ENCODE data around the gene KSR2. TPM values are rescaled to one million over a fixed set of nuclear protein-coding genes. Genes with fewer than 3 reads are reported as not detected.

Gene KSR2
- total RNA-seq, 1 experiment from 2014 or later: 0.02 TPM

DNA sequence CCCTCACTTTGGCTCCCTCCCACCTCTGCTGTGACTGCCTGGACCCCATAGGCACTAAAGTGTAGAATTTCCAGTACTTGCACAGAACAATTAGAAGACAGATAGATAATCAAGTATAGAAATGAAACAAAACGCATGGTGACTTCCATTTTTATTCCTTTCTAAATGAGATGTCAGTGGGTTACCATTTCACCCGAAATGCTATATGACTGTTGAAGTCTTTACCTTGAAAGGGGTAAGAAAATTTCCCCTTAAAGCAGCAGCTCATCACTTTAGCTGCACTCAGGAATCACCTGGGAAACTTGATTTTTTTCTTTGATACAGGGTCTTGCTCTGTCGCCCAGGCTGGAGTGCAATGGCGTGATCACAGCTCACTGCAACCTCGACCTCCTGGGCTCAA is 12.5 kb upstream of the KSR2 start:
- TF ChIP-seq, protein P1, sequence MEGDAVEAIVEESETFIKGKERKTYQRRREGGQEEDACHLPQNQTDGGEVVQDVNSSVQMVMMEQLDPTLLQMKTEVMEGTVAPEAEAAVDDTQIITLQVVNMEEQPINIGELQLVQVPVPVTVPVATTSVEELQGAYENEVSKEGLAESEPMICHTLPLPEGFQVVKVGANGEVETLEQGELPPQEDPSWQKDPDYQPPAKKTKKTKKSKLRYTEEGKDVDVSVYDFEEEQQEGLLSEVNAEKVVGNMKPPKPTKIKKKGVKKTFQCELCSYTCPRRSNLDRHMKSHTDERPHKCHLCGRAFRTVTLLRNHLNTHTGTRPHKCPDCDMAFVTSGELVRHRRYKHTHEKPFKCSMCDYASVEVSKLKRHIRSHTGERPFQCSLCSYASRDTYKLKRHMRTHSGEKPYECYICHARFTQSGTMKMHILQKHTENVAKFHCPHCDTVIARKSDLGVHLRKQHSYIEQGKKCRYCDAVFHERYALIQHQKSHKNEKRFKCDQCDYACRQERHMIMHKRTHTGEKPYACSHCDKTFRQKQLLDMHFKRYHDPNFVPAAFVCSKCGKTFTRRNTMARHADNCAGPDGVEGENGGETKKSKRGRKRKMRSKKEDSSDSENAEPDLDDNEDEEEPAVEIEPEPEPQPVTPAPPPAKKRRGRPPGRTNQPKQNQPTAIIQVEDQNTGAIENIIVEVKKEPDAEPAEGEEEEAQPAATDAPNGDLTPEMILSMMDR (IDR thresholded peaks at IDR 0.05; ENCODE audit: unreplicated experiment): no peak
- no peak for DNase-seq (ENCODE audit: unreplicated experiment)
- ChIA-PET POLR2A (interaction anchor here (0.8 kb wide), 1 partner anchor 70 kb away, joined by 3 read pairs; no protein-coding TSS in a partner anchor), CTCF (interaction anchor here (0.6 to 1.2 kb wide), 2 partner anchors 8 to 257 kb away, joined by 3 read pairs; no protein-coding TSS in a partner anchor)
- Mint-ChIP-seq H3K9me3 (ENCODE audit: unreplicated experiment) (no peaks in the 10 kb centered on the region), H3K27ac (ENCODE audit: low read depth, unreplicated experiment) (no peak overlapping the region), H3K36me3 (ENCODE audit: insufficient read depth, unreplicated experiment) (no peaks in the 10 kb centered on the region), H3K27me3 (ENCODE audit: insufficient read depth, unreplicated experiment) (no peaks in the 10 kb centered on the region), H3K4me1 (ENCODE audit: insufficient read depth, unreplicated experiment) (no peaks in the 10 kb centered on the region), H3K4me3 (ENCODE audit: unreplicated experiment) (no peak overlapping the region)
- no TSS peak for BruUV-seq (replicated peaks)
- intact Hi-C loops (cut with micrococcal nuclease): no loop called here

DNA sequence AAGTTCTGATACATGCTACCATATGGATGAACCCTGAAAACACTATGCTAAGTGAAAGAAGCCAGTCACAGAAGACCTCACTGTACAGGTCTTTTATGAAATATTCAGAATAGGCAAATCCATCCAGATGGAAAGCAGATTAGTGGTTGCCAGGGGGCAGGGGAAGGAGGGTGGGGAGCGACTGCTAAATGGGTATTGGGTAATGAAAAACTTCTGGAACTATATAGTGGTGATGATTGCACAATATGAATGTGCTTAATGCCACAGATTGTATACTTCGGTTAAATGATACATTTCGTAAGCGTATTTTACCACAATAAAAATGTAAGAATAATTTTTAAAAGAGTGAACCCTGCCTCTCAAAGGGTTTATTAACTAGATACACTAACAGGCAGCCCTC is 11.8 kb upstream of the KSR2 start:
- ChIA-PET CTCF (no interaction called here), POLR2A (no interaction called here)
- intact Hi-C loops (cut with micrococcal nuclease): no loop called here
- H3K4me1 Mint-ChIP-seq (ENCODE audit: insufficient read depth, unreplicated experiment): no peaks in the 10 kb centered on the region
- no peak overlapping the region for H3K27ac Mint-ChIP-seq (ENCODE audit: low read depth, unreplicated experiment)
- no peaks in the 10 kb centered on the region for H3K36me3 Mint-ChIP-seq (ENCODE audit: insufficient read depth, unreplicated experiment)
- no peaks in the 10 kb centered on the region for H3K27me3 Mint-ChIP-seq (ENCODE audit: insufficient read depth, unreplicated experiment)
- TF ChIP-seq, protein P1 (IDR thresholded peaks at IDR 0.05; ENCODE audit: unreplicated experiment): no peak
- BruUV-seq (replicated peaks): no TSS peak
- H3K9me3 Mint-ChIP-seq (ENCODE audit: unreplicated experiment): no peaks in the 10 kb centered on the region
- no peak overlapping the region for H3K4me3 Mint-ChIP-seq (ENCODE audit: unreplicated experiment)
- peak; percentile 53 for DNase-seq (ENCODE audit: unreplicated experiment)

DNA sequence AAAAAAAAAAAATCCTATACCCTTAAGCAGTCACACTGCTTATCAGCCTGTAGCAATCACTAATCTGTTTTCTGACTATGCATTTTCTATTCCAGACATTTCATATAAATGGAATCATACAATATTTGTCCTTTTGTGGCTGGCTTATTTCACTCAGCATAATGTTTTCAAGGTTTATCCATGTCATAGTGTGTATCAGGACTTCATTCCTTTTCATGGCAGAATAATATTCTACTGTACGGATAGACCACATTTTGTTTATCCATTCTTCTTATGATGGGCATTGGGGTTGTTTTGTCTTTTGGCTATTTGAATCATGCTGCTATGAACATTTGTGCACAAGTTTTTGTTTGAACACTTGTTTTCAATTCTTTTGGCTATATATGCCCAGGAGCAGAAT is 8.6 kb upstream of the KSR2 start:
- TF ChIP-seq, protein P1 (IDR thresholded peaks at IDR 0.05; ENCODE audit: unreplicated experiment): no peak
- ChIA-PET POLR2A (no interaction called here), CTCF (no interaction called here)
- DNase-seq (ENCODE audit: unreplicated experiment): no peak
- no peaks in the 10 kb centered on the region for H3K4me1 Mint-ChIP-seq (ENCODE audit: insufficient read depth, unreplicated experiment)
- intact Hi-C loops (cut with micrococcal nuclease): no loop called here
- H3K27me3 Mint-ChIP-seq (ENCODE audit: insufficient read depth, unreplicated experiment): no peaks in the 10 kb centered on the region
- H3K36me3 Mint-ChIP-seq (ENCODE audit: insufficient read depth, unreplicated experiment): no peaks in the 10 kb centered on the region
- H3K4me3 Mint-ChIP-seq (ENCODE audit: unreplicated experiment): no peak overlapping the region
- H3K9me3 Mint-ChIP-seq (ENCODE audit: unreplicated experiment): no peaks in the 10 kb centered on the region
- no TSS peak for BruUV-seq (replicated peaks)
- H3K27ac Mint-ChIP-seq (ENCODE audit: low read depth, unreplicated experiment): no peak overlapping the region

DNA sequence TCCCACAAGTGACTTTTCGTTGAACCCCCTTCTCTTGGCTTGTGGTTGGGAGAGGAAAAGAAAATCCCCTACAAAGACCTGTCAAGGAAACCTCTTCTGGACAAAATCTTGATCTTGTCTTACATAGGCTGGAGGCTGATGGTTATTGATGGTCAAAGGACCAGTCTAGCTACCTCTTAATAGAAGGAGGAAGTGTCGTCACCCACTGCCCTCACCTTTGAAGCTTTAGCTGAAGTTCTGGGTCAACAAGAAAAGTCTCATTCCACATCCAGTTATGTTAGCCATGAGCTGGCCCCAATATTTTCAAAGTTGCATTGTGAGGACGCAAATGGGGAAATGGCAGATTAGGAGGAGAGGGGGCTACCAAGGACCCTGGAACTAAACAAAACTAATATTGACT is 6.2 kb upstream of the KSR2 start:
- POLR2A ChIA-PET: no interaction called here
- intact Hi-C loops (cut with micrococcal nuclease): no loop called here
- H3K4me1 Mint-ChIP-seq (ENCODE audit: insufficient read depth, unreplicated experiment): no peaks in the 10 kb centered on the region
- H3K9me3 Mint-ChIP-seq (ENCODE audit: unreplicated experiment): peaks cover 8% of the 10 kb centered on the region
- H3K27me3 Mint-ChIP-seq (ENCODE audit: insufficient read depth, unreplicated experiment): no peaks in the 10 kb centered on the region
- no peaks in the 10 kb centered on the region for H3K36me3 Mint-ChIP-seq (ENCODE audit: insufficient read depth, unreplicated experiment)
- H3K27ac Mint-ChIP-seq (ENCODE audit: low read depth, unreplicated experiment): no peak overlapping the region
- no peak for DNase-seq (ENCODE audit: unreplicated experiment)
- no peak overlapping the region for H3K4me3 Mint-ChIP-seq (ENCODE audit: unreplicated experiment)
- CTCF ChIA-PET: interaction anchor here (0.6 to 0.7 kb wide), 2 partner anchors 949 to 1964 kb away, joined by 3 read pairs; no protein-coding TSS in a partner anchor
- TF ChIP-seq, protein P1 (IDR thresholded peaks at IDR 0.05; ENCODE audit: unreplicated experiment): no peak
- BruUV-seq (replicated peaks): no TSS peak

Measured in MCF 10A (cell line).